ENCODE measurements around the gene DGLUCY.

Gene DGLUCY

DNA sequence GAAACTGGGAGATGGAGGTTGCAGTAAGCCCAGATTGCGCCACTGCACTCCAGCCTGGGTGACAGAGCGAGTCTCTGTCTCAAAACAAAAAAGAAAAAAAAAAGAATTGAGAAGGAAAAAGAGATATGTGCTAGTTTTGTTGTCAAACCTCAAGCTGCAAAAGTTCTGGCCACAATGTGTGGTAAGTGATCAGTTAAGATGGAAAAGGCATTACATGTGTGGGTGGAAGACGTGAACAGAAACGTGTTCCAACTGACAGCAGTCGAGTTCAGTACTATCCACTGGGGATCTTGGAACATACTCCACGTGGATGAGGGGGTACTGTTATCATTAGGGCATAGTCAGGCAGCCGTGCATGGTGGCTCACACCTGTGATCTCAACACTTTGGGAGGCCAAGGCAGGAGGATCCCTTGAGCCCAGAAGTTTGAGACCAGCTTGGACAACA is 113.3 kb downstream of the DGLUCY start:
- no peak for TF ChIP-seq ZFX (IDR thresholded peaks at IDR 0.05)
- TF ChIP-seq, protein P1, sequence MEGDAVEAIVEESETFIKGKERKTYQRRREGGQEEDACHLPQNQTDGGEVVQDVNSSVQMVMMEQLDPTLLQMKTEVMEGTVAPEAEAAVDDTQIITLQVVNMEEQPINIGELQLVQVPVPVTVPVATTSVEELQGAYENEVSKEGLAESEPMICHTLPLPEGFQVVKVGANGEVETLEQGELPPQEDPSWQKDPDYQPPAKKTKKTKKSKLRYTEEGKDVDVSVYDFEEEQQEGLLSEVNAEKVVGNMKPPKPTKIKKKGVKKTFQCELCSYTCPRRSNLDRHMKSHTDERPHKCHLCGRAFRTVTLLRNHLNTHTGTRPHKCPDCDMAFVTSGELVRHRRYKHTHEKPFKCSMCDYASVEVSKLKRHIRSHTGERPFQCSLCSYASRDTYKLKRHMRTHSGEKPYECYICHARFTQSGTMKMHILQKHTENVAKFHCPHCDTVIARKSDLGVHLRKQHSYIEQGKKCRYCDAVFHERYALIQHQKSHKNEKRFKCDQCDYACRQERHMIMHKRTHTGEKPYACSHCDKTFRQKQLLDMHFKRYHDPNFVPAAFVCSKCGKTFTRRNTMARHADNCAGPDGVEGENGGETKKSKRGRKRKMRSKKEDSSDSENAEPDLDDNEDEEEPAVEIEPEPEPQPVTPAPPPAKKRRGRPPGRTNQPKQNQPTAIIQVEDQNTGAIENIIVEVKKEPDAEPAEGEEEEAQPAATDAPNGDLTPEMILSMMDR (conservative IDR thresholded peaks at IDR 0.05) = no peak

DNA sequence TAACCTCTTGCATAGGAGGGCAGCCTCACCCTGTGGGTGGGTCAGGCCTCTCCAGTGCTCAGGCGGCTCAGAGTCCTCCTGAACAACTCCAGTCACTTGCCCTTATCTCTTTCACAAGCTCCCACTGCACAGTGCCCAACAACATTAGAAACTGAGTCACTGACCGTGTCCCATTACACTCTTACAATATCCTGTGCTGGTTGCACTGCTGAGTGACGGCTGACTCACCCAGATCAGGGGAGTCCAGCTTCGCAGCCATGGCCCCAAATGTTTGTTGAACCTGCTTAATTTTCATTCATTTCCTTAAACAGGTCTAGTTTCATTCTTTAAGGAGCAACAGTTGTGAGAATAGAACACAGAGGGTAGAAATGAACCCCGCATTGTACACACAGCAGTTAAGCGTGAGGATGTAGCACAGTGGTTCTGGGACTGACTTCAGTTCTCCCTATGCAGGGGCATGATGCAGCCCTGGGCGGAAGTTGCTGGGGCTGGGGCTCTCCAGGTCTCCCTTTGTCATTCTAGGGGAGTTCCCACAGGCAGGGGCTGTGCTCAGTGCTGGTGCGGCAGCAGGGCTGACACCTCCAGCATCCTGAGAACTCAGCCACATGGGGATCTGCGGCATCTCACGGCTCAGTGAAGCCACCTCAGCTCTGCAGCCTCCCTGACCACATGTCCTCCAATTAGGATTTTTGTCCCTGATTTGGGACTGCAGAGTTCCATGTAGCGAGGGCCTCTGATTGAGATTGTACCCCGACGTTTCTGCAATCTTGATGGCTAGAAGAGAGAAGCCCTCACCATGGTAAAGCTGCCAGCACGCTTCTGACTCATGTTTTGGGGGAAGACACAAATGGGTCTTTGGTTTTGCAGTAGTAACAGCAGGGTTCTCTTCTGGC is 114.5 kb downstream of the DGLUCY start:
- no peak for TF ChIP-seq ZFX (IDR thresholded peaks at IDR 0.05)
- TF ChIP-seq, protein P1 (conservative IDR thresholded peaks at IDR 0.05) = no peak

More for the DNA sequence above, 113.3 kb downstream of the DGLUCY start:
- H3K27ac ChIP-seq = no peak overlapping the region

DNA sequence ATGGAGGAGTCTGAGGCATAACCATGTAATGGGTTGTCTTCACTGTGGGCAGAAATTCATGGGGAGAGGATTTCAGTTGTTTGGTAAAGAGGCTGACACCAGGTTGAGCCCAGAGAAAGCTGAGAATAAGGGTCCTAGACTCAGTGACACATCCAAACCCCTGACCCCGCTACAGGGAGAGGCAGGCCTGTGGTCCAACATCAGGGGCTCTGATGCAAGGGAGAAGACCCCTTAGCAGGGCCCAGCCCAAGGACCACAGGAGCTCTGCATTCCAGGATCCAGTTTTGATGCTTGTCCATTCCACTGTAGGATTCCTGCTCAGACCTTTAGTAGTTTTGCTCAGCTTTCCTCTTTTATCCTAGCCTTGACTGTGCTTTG is 115.1 kb downstream of the DGLUCY start:
- H3K27ac ChIP-seq = no peak overlapping the region
- TF ChIP-seq, protein P1 (conservative IDR thresholded peaks at IDR 0.05) = no peak
- no peak for TF ChIP-seq ZFX (IDR thresholded peaks at IDR 0.05)

More for the DNA sequence above, 114.5 kb downstream of the DGLUCY start:
- H3K27ac ChIP-seq = no peak overlapping the region

DNA sequence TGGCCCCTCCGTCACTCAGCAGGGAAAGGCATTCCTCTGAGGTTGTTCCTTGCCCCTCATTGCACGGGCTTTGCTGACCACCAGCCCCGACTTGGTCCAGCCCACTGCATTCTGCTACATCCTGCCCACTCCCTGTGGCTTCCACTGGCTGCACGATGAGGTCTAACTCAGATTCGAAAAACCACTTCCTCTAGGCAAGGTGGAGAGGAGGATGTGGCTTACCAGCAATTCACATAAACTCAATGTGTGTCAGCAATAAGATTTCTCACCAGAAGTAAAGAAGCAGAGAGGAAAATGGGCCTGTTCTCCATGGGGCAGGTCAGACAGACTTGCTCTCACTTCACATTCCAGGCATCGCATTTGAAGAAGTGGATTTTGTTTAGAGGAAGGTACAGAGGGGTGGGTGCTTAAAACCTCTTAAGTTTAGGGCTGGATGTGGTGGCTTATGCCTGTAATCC is 115.9 kb downstream of the DGLUCY start:
- no peak for TF ChIP-seq ZFX (IDR thresholded peaks at IDR 0.05)
- TF ChIP-seq, protein P1 (conservative IDR thresholded peaks at IDR 0.05) = no peak
- no peak overlapping the region for H3K27ac ChIP-seq

DNA sequence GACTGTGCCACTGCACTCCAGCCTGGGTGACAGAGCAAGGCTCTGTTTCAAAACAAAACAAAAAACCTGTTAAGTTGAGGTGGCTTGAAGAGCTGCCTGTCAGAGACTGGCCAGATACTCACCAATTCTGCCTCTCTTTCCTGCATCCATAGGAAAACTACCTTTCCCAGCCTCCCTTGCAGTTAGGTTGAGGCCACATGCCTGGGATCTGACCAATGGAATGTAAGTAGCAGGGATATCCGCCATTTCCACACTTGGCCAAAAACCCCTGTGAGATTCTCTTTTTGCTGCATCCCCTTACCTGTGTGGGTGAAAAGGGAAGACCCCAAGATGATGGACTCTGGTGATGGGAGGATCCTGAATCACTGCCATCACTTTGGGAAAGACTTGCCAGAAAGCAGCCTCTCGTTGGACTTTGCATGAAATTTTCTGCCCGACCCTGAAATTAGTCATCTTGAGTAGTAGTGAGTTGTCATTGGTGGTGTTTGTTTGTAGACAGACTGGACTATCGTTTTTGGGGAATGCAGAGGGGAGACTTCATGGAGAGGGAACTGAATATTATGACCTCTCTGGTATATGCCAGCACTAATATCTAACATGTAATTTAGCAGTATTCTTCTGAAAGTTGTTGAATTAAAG is 116.6 kb downstream of the DGLUCY start:
- TF ChIP-seq ZFX (IDR thresholded peaks at IDR 0.05) = no peak
- TF ChIP-seq, protein P1 (conservative IDR thresholded peaks at IDR 0.05) = no peak
- no peak overlapping the region for H3K27ac ChIP-seq

DNA sequence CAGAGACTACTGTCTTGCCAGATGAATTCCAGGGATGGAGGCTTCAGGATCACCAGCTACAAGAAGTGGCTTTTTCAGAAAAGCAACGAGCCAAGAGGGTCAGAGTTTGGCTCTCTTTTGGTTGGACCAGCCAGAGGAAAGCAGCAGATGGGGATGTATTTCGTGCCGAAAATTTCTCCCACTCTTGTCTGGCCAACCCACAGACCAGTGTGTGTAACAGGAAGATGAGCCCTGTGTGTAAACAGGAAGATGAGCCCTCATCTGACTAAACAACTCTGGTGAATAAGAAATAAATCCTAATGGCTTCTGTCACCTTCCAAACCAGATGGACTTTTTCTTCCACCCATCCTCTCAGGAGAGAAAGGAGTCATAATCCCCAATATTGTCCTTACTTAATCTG is 117.6 kb downstream of the DGLUCY start:
- no peak overlapping the region for H3K27ac ChIP-seq

More for the DNA sequence above, 117.6 kb downstream of the DGLUCY start:
- TF ChIP-seq ZFX (IDR thresholded peaks at IDR 0.05) = no peak
- TF ChIP-seq, protein P1 (conservative IDR thresholded peaks at IDR 0.05) = no peak
